ENCODE data around the gene PARD3B.
A peak's percentile ranks its signal among the peaks of the same experiment; 100 is the strongest.

PARD3B gene

DNA sequence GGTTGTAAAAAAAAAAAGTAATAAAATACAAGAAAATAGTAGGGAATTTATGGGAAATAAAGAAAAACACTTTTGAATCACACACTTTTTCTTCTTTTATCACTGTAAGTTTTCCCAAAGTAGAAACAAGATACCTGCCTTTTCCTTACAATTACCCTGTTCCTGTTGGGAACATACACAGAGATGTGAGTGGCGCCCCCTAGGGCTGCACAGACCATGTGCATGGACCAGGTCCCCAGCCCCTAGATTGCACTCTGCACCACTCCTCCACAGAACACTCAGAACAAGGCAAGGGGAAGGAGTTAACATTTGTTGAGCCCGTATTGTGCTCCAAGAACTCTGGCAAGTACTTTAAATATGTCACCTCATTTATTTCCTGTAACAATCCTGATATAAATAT lies 1018.4 kb downstream of the PARD3B start:
- Histone ChIP-seq H3K4me3 (replicated peaks; ENCODE audit: insufficient read depth, low read length) (no peak overlapping the region), H3K27me3 (ENCODE audit: insufficient read depth, poor library complexity, severe bottlenecking) (no peaks in the 10 kb centered on the region), H3K27ac (replicated peaks) (no peak overlapping the region)
- no peak for TF ChIP-seq REST (IDR thresholded peaks at IDR 0.05; ENCODE audit: insufficient replicate concordance, low read depth)
- peak; percentile 9 for TF ChIP-seq CTCF (IDR thresholded peaks at IDR 0.05; ENCODE audit: insufficient read depth, low read length)
- DNase-seq (ENCODE audit: low read depth in 1 of 2, low spot score in 1 of 2), result peak in 1 of 2 experiments; percentile 18

GRCh38 chr2:205564346-205565141 lies 1019.3 kb downstream of the PARD3B start:
- Histone ChIP-seq H3K27me3 (ENCODE audit: insufficient read depth, poor library complexity, severe bottlenecking) (no peaks in the 10 kb centered on the region), H3K4me3 (replicated peaks; ENCODE audit: insufficient read depth, low read length) (no peak overlapping the region), H3K27ac (replicated peaks) (no peak overlapping the region)
- TF ChIP-seq CTCF (IDR thresholded peaks at IDR 0.05; ENCODE audit: insufficient read depth, low read length), result no peak
- no peak for TF ChIP-seq REST (IDR thresholded peaks at IDR 0.05; ENCODE audit: insufficient replicate concordance, low read depth)
- no peak for TF ChIP-seq POLR2AphosphoS5 (IDR thresholded peaks at IDR 0.05; ENCODE audit: low read depth)
- TF ChIP-seq SPI1 (IDR thresholded peaks at IDR 0.05; ENCODE audit: borderline replicate concordance, low read depth), result no peak
- TF ChIP-seq GABPA (IDR thresholded peaks at IDR 0.05; ENCODE audit: low read depth), result no peak
- no peak for DNase-seq (ENCODE audit: low read depth in 1 of 2, low spot score in 1 of 2)

- no peak overlapping the region for H3K27ac ChIP-seq (replicated peaks)
- no peaks in the 10 kb centered on the region for H3K27me3 ChIP-seq (ENCODE audit: insufficient read depth, poor library complexity, severe bottlenecking)
- no peak for DNase-seq (ENCODE audit: low read depth in 1 of 2, low spot score in 1 of 2)
- no peak overlapping the region for H3K4me3 ChIP-seq (replicated peaks; ENCODE audit: insufficient read depth, low read length)
- TF ChIP-seq POLR2AphosphoS5 (IDR thresholded peaks at IDR 0.05; ENCODE audit: low read depth) (no peak), GABPA (IDR thresholded peaks at IDR 0.05; ENCODE audit: low read depth) (no peak), CTCF (IDR thresholded peaks at IDR 0.05; ENCODE audit: insufficient read depth, low read length) (no peak), REST (IDR thresholded peaks at IDR 0.05; ENCODE audit: insufficient replicate concordance, low read depth) (no peak), SPI1 (IDR thresholded peaks at IDR 0.05; ENCODE audit: borderline replicate concordance, low read depth) (no peak)
These were observed 1019.9 kb downstream of the PARD3B start for GRCh38 chr2:205565142-205565522.
